Measurements from ENCODE around the gene GSTA5. TPM values are rescaled to one million over a fixed set of nuclear protein-coding genes. Genes with fewer than 3 reads are reported as not detected.

The GSTA5 gene
- total and polyA plus RNA-seq, 10 of the 15 experiments (the other 5 are each of a cell fraction or from before 2014, with no cell fraction given): not detected

- TF ChIP-seq HSF1 (IDR thresholded peaks at IDR 0.05; ENCODE audit: low read depth, low read length): no peak
- TF ChIP-seq KLF5 (IDR thresholded peaks at IDR 0.05; ENCODE audit: partially characterized antibody): no peak
- no peak for TF ChIP-seq JUNB (IDR thresholded peaks at IDR 0.05)
- no peak for TF ChIP-seq PRDM15 (CRISPR knock-in tag; IDR thresholded peaks at IDR 0.05)
- no peak for TF ChIP-seq CEBPZ (IDR thresholded peaks at IDR 0.05; ENCODE audit: low read depth, low read length)
- TF ChIP-seq E2F4 (IDR thresholded peaks at IDR 0.05; ENCODE audit: low read depth, low read length): no peak
- TF ChIP-seq ZZZ3 (IDR thresholded peaks at IDR 0.05; ENCODE audit: control insufficient read depth, insufficient read length, low read depth): no peak
Measured at GRCh38 chr6:52887910-52888524, 47.4 kb upstream of the GSTA5 start (continued).
